Measurements from ENCODE around the gene LTB.
A peak's percentile ranks its signal among the peaks of the same experiment; 100 is the strongest.

LTB gene

GRCh38 chr6:31582230-31582643 is at the start of gene LTB:
Gene LTB (minus strand): TSS chr6:31582424. CDS start chr6:31582417, 7 bp downstream.
- peaks cover 9 to 14% of the 10 kb centered on the region in 2 donors for H3K4me1 ChIP-seq (ENCODE audit: control insufficient read depth in 2 of 2, insufficient read depth in 2 of 2, low read length in 2 of 2)
- peak within 1 kb of the TSS; percentile 73 to 79 for H3K27ac ChIP-seq (ENCODE audit: low read depth in 2 of 2, low read length in 2 of 2)
- peaks cover 7 to 14% of the 10 kb centered on the region in 2 donors for H3K27me3 ChIP-seq (ENCODE audit: control insufficient read depth in 2 of 2, insufficient read depth in 2 of 2, low read length in 2 of 2)
- H3K4me3 ChIP-seq (ENCODE audit: low read length in 2 of 2) = peak within 1 kb of the TSS; percentile 83 to 93
- no peaks in the 10 kb centered on the region for H3K36me3 ChIP-seq (ENCODE audit: control insufficient read depth in 2 of 2, insufficient read depth in 2 of 2, low read length in 2 of 2)
- peak within 1 kb of the TSS; percentile 78 to 89 for H3K9ac ChIP-seq (ENCODE audit: low read depth in 1 of 2, low read length in 2 of 2)
- H3K9me3 ChIP-seq (ENCODE audit: control insufficient read depth in 2 of 2, low read length in 2 of 2) = no peaks in the 10 kb centered on the region

GRCh38 chr6:31631681-31632278 is 49.6 kb upstream of the LTB start:
- H3K9ac ChIP-seq (ENCODE audit: low read depth in 1 of 2, low read length in 2 of 2) = no peak overlapping the region
- H3K27me3 ChIP-seq (ENCODE audit: control insufficient read depth in 2 of 2, insufficient read depth in 2 of 2, low read length in 2 of 2) = no peaks in the 10 kb centered on the region
- no peak overlapping the region for H3K4me3 ChIP-seq (ENCODE audit: low read length in 2 of 2)
- H3K4me1 ChIP-seq (ENCODE audit: control insufficient read depth in 2 of 2, insufficient read depth in 2 of 2, low read length in 2 of 2) = no peaks in the 10 kb centered on the region
- no peaks in the 10 kb centered on the region for H3K9me3 ChIP-seq (ENCODE audit: control insufficient read depth in 2 of 2, low read length in 2 of 2)
- H3K27ac ChIP-seq (ENCODE audit: low read depth in 2 of 2, low read length in 2 of 2) = no peak overlapping the region
- H3K36me3 ChIP-seq (ENCODE audit: control insufficient read depth in 2 of 2, insufficient read depth in 2 of 2, low read length in 2 of 2) = peaks cover 75 to 90% of the 10 kb centered on the region in 2 donors

- Histone ChIP-seq H3K36me3 (ENCODE audit: control insufficient read depth in 2 of 2, insufficient read depth in 2 of 2, low read length in 2 of 2) (peaks cover 76 to 90% of the 10 kb centered on the region in 2 donors), H3K9me3 (ENCODE audit: control insufficient read depth in 2 of 2, low read length in 2 of 2) (no peaks in the 10 kb centered on the region), H3K27ac (ENCODE audit: low read depth in 2 of 2, low read length in 2 of 2) (no peak overlapping the region), H3K27me3 (ENCODE audit: control insufficient read depth in 2 of 2, insufficient read depth in 2 of 2, low read length in 2 of 2) (no peaks in the 10 kb centered on the region), H3K4me1 (ENCODE audit: control insufficient read depth in 2 of 2, insufficient read depth in 2 of 2, low read length in 2 of 2) (no peaks in the 10 kb centered on the region), H3K4me3 (ENCODE audit: low read length in 2 of 2) (no peak overlapping the region), H3K9ac (ENCODE audit: low read depth in 1 of 2, low read length in 2 of 2) (no peak overlapping the region)
These were observed 49.0 kb upstream of the LTB start for GRCh38 chr6:31631209-31631608.

GRCh38 chr6:31630177-31630934 is 48.1 kb upstream of the LTB start:
- H3K9ac ChIP-seq (ENCODE audit: low read depth in 1 of 2, low read length in 2 of 2) = no peak overlapping the region
- no peak overlapping the region for H3K4me3 ChIP-seq (ENCODE audit: low read length in 2 of 2)
- H3K27me3 ChIP-seq (ENCODE audit: control insufficient read depth in 2 of 2, insufficient read depth in 2 of 2, low read length in 2 of 2) = no peaks in the 10 kb centered on the region
- H3K4me1 ChIP-seq (ENCODE audit: control insufficient read depth in 2 of 2, insufficient read depth in 2 of 2, low read length in 2 of 2) = no peaks in the 10 kb centered on the region
- no peaks in the 10 kb centered on the region for H3K9me3 ChIP-seq (ENCODE audit: control insufficient read depth in 2 of 2, low read length in 2 of 2)
- no peak overlapping the region for H3K27ac ChIP-seq (ENCODE audit: low read depth in 2 of 2, low read length in 2 of 2)
- peaks cover 76 to 90% of the 10 kb centered on the region in 2 donors for H3K36me3 ChIP-seq (ENCODE audit: control insufficient read depth in 2 of 2, insufficient read depth in 2 of 2, low read length in 2 of 2)

GRCh38 chr6:31629014-31629413 is 46.8 kb upstream of the LTB start:
- no peak overlapping the region for H3K9ac ChIP-seq (ENCODE audit: low read depth in 1 of 2, low read length in 2 of 2)
- no peak overlapping the region for H3K4me3 ChIP-seq (ENCODE audit: low read length in 2 of 2)
- no peaks in the 10 kb centered on the region for H3K9me3 ChIP-seq (ENCODE audit: control insufficient read depth in 2 of 2, low read length in 2 of 2)
- H3K27me3 ChIP-seq (ENCODE audit: control insufficient read depth in 2 of 2, insufficient read depth in 2 of 2, low read length in 2 of 2) = no peaks in the 10 kb centered on the region
- H3K27ac ChIP-seq (ENCODE audit: low read depth in 2 of 2, low read length in 2 of 2) = no peak overlapping the region
- H3K36me3 ChIP-seq (ENCODE audit: control insufficient read depth in 2 of 2, insufficient read depth in 2 of 2, low read length in 2 of 2) = peaks cover 74 to 90% of the 10 kb centered on the region in 2 donors
- no peaks in the 10 kb centered on the region for H3K4me1 ChIP-seq (ENCODE audit: control insufficient read depth in 2 of 2, insufficient read depth in 2 of 2, low read length in 2 of 2)

GRCh38 chr6:31627690-31628287 is 45.6 kb upstream of the LTB start:
- no peaks in the 10 kb centered on the region for H3K4me1 ChIP-seq (ENCODE audit: control insufficient read depth in 2 of 2, insufficient read depth in 2 of 2, low read length in 2 of 2)
- no peaks in the 10 kb centered on the region for H3K27me3 ChIP-seq (ENCODE audit: control insufficient read depth in 2 of 2, insufficient read depth in 2 of 2, low read length in 2 of 2)
- no peak overlapping the region for H3K27ac ChIP-seq (ENCODE audit: low read depth in 2 of 2, low read length in 2 of 2)
- H3K36me3 ChIP-seq (ENCODE audit: control insufficient read depth in 2 of 2, insufficient read depth in 2 of 2, low read length in 2 of 2) = peaks cover 68 to 90% of the 10 kb centered on the region in 2 donors
- H3K9me3 ChIP-seq (ENCODE audit: control insufficient read depth in 2 of 2, low read length in 2 of 2) = no peaks in the 10 kb centered on the region
- no peak overlapping the region for H3K9ac ChIP-seq (ENCODE audit: low read depth in 1 of 2, low read length in 2 of 2)
- no peak overlapping the region for H3K4me3 ChIP-seq (ENCODE audit: low read length in 2 of 2)

- peaks cover 65 to 89% of the 10 kb centered on the region in 2 donors for H3K36me3 ChIP-seq (ENCODE audit: control insufficient read depth in 2 of 2, insufficient read depth in 2 of 2, low read length in 2 of 2)
- H3K4me3 ChIP-seq (ENCODE audit: low read length in 2 of 2) = no peak overlapping the region
- H3K27me3 ChIP-seq (ENCODE audit: control insufficient read depth in 2 of 2, insufficient read depth in 2 of 2, low read length in 2 of 2) = no peaks in the 10 kb centered on the region
- no peak overlapping the region for H3K9ac ChIP-seq (ENCODE audit: low read depth in 1 of 2, low read length in 2 of 2)
- no peaks in the 10 kb centered on the region for H3K9me3 ChIP-seq (ENCODE audit: control insufficient read depth in 2 of 2, low read length in 2 of 2)
- H3K4me1 ChIP-seq (ENCODE audit: control insufficient read depth in 2 of 2, insufficient read depth in 2 of 2, low read length in 2 of 2) = peaks cover 4 to 5% of the 10 kb centered on the region in 2 donors
- no peak overlapping the region for H3K27ac ChIP-seq (ENCODE audit: low read depth in 2 of 2, low read length in 2 of 2)
These were observed 44.7 kb upstream of the LTB start for GRCh38 chr6:31626952-31627351.

- H3K4me1 ChIP-seq (ENCODE audit: control insufficient read depth in 2 of 2, insufficient read depth in 2 of 2, low read length in 2 of 2) = peaks cover 10 to 21% of the 10 kb centered on the region in 2 donors
- H3K27me3 ChIP-seq (ENCODE audit: control insufficient read depth in 2 of 2, insufficient read depth in 2 of 2, low read length in 2 of 2) = no peaks in the 10 kb centered on the region
- H3K9me3 ChIP-seq (ENCODE audit: control insufficient read depth in 2 of 2, low read length in 2 of 2) = no peaks in the 10 kb centered on the region
- H3K27ac ChIP-seq (ENCODE audit: low read depth in 2 of 2, low read length in 2 of 2) = no peak overlapping the region
- no peak overlapping the region for H3K9ac ChIP-seq (ENCODE audit: low read depth in 1 of 2, low read length in 2 of 2)
- no peak overlapping the region for H3K4me3 ChIP-seq (ENCODE audit: low read length in 2 of 2)
- peaks cover 48 to 66% of the 10 kb centered on the region in 2 donors for H3K36me3 ChIP-seq (ENCODE audit: control insufficient read depth in 2 of 2, insufficient read depth in 2 of 2, low read length in 2 of 2)
These were observed 41.8 kb upstream of the LTB start for GRCh38 chr6:31624070-31624469.

GRCh38 chr6:31622684-31623091 is 40.5 kb upstream of the LTB start:
- H3K27me3 ChIP-seq (ENCODE audit: control insufficient read depth in 2 of 2, insufficient read depth in 2 of 2, low read length in 2 of 2) = no peaks in the 10 kb centered on the region
- H3K36me3 ChIP-seq (ENCODE audit: control insufficient read depth in 2 of 2, insufficient read depth in 2 of 2, low read length in 2 of 2) = peaks cover 39 to 52% of the 10 kb centered on the region in 2 donors
- peaks cover 10 to 21% of the 10 kb centered on the region in 2 donors for H3K4me1 ChIP-seq (ENCODE audit: control insufficient read depth in 2 of 2, insufficient read depth in 2 of 2, low read length in 2 of 2)
- H3K9ac ChIP-seq (ENCODE audit: low read depth in 1 of 2, low read length in 2 of 2) = no peak overlapping the region
- H3K27ac ChIP-seq (ENCODE audit: low read depth in 2 of 2, low read length in 2 of 2) = no peak overlapping the region
- H3K9me3 ChIP-seq (ENCODE audit: control insufficient read depth in 2 of 2, low read length in 2 of 2) = no peaks in the 10 kb centered on the region
- no peak overlapping the region for H3K4me3 ChIP-seq (ENCODE audit: low read length in 2 of 2)

GRCh38 chr6:31621991-31622390 is 39.8 kb upstream of the LTB start:
- H3K36me3 ChIP-seq (ENCODE audit: control insufficient read depth in 2 of 2, insufficient read depth in 2 of 2, low read length in 2 of 2) = peaks cover 33 to 45% of the 10 kb centered on the region in 2 donors
- H3K9ac ChIP-seq (ENCODE audit: low read depth in 1 of 2, low read length in 2 of 2) = peak overlapping the region; percentile 93 to 94
- H3K4me1 ChIP-seq (ENCODE audit: control insufficient read depth in 2 of 2, insufficient read depth in 2 of 2, low read length in 2 of 2) = peaks cover 10 to 21% of the 10 kb centered on the region in 2 donors
- no peaks in the 10 kb centered on the region for H3K9me3 ChIP-seq (ENCODE audit: control insufficient read depth in 2 of 2, low read length in 2 of 2)
- H3K4me3 ChIP-seq (ENCODE audit: low read length in 2 of 2) = peak overlapping the region; percentile 80 to 86
- H3K27me3 ChIP-seq (ENCODE audit: control insufficient read depth in 2 of 2, insufficient read depth in 2 of 2, low read length in 2 of 2) = no peaks in the 10 kb centered on the region
- peak overlapping the region; percentile 1 to 99 for H3K27ac ChIP-seq (ENCODE audit: low read depth in 2 of 2, low read length in 2 of 2)

Measured in mucosa of rectum (tissue), 2 donors.